Measurements from ENCODE around the gene PRRT3. TPM values are rescaled to one million over a fixed set of nuclear protein-coding genes. Genes with fewer than 3 reads are reported as not detected.

PRRT3 gene
- total RNA-seq, 1 experiment from 2014 or later: 1.6 TPM

GRCh38 chr3:9949626-9950025 lies 2.6 kb downstream of the PRRT3 start:
- CTCF ChIA-PET: no interaction called here
- BruUV-seq (replicated peaks): no TSS peak
- Mint-ChIP-seq H3K36me3 (ENCODE audit: insufficient read depth, unreplicated experiment) (peaks cover 39% of the 10 kb centered on the region), H3K4me1 (ENCODE audit: low read depth, unreplicated experiment) (peaks cover 4% of the 10 kb centered on the region), H3K9me3 (ENCODE audit: low read depth, unreplicated experiment) (no peaks in the 10 kb centered on the region), H3K4me3 (ENCODE audit: low read depth, unreplicated experiment) (no peak overlapping the region), H3K27ac (ENCODE audit: unreplicated experiment) (no peak overlapping the region), H3K27me3 (ENCODE audit: unreplicated experiment) (no peaks in the 10 kb centered on the region)
- no peak for TF ChIP-seq CTCF (IDR thresholded peaks at IDR 0.05; ENCODE audit: unreplicated experiment)
- DNase-seq: no peak
- intact Hi-C loops (cut with micrococcal nuclease; ENCODE audit: unreplicated experiment): no loop called here

GRCh38 chr3:9949115-9949514 lies 3.1 kb downstream of the PRRT3 start:
- no peak for DNase-seq
- peaks cover 39% of the 10 kb centered on the region for H3K36me3 Mint-ChIP-seq (ENCODE audit: insufficient read depth, unreplicated experiment)
- no peak overlapping the region for H3K4me3 Mint-ChIP-seq (ENCODE audit: low read depth, unreplicated experiment)
- no peaks in the 10 kb centered on the region for H3K4me1 Mint-ChIP-seq (ENCODE audit: low read depth, unreplicated experiment)
- no TSS peak for BruUV-seq (replicated peaks)
- no peaks in the 10 kb centered on the region for H3K9me3 Mint-ChIP-seq (ENCODE audit: low read depth, unreplicated experiment)
- TF ChIP-seq CTCF (IDR thresholded peaks at IDR 0.05; ENCODE audit: unreplicated experiment): no peak
- intact Hi-C loops (cut with micrococcal nuclease; ENCODE audit: unreplicated experiment): no loop called here
- CTCF ChIA-PET: no interaction called here
- H3K27ac Mint-ChIP-seq (ENCODE audit: unreplicated experiment): no peak overlapping the region
- no peaks in the 10 kb centered on the region for H3K27me3 Mint-ChIP-seq (ENCODE audit: unreplicated experiment)

- no peaks in the 10 kb centered on the region for H3K4me1 Mint-ChIP-seq (ENCODE audit: low read depth, unreplicated experiment)
- no peak for TF ChIP-seq CTCF (IDR thresholded peaks at IDR 0.05; ENCODE audit: unreplicated experiment)
- CTCF ChIA-PET: no interaction called here
- no peak overlapping the region for H3K27ac Mint-ChIP-seq (ENCODE audit: unreplicated experiment)
- intact Hi-C loops (cut with micrococcal nuclease; ENCODE audit: unreplicated experiment): no loop called here
- DNase-seq: no peak
- peaks cover 39% of the 10 kb centered on the region for H3K36me3 Mint-ChIP-seq (ENCODE audit: insufficient read depth, unreplicated experiment)
- H3K27me3 Mint-ChIP-seq (ENCODE audit: unreplicated experiment): no peaks in the 10 kb centered on the region
- H3K4me3 Mint-ChIP-seq (ENCODE audit: low read depth, unreplicated experiment): no peak overlapping the region
- BruUV-seq (replicated peaks): no TSS peak
- no peaks in the 10 kb centered on the region for H3K9me3 Mint-ChIP-seq (ENCODE audit: low read depth, unreplicated experiment)
Observed at GRCh38 chr3:9948586-9948985, 3.6 kb downstream of the PRRT3 start.

DNA sequence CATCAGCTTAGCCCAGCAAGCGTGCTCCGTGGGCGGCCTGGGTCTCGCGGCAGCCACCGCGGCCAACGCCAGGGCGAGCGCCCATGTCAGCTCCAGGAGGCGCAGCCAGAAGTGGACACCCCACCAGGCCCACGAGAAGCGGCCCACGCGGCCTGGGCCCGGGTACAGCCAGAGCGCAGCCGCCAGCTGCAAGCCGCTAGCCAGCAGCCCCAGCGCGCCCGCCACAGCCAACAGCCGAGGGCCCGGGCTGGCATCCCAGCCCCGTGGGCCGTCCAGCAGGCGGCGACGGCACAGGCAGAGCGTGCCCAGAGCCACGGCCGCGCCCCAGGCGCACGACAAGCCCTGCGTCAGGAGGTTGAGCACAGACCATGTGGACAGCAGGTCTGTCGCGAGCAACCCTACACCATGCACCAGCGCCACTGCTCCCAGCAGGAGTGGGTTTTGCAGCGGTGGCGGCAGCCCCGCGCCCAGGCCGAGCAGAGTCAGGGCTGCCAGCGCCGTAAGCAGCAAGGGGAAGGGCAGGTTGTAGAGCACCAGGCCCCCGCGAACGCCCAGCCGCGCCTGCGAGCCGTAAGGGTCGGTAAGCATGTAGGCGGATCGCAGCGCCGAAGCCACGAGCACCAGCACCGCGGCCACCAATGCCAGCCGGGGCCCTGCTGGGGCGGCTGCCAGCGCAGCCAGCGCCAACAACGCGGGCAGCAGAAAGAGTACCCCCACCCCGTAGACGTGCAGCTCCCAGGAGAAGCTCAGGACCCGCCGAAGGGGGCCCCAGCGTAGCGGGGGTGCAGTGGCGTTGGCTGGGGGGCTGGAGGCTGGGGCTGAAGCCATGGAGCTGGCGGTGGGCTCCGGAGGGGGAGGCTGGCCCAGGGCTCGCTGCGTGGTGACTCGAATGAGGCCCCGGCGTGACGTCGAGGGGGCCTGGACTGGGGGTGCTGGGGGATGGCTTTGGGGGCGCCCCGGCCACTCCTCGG lies 4.9 kb downstream of the PRRT3 start:
- Mint-ChIP-seq H3K36me3 (ENCODE audit: insufficient read depth, unreplicated experiment) (peaks cover 29% of the 10 kb centered on the region), H3K4me3 (ENCODE audit: low read depth, unreplicated experiment) (peak overlapping the region; percentile 96), H3K4me1 (ENCODE audit: low read depth, unreplicated experiment) (no peaks in the 10 kb centered on the region), H3K9me3 (ENCODE audit: low read depth, unreplicated experiment) (no peaks in the 10 kb centered on the region), H3K27ac (ENCODE audit: unreplicated experiment) (no peak overlapping the region), H3K27me3 (ENCODE audit: unreplicated experiment) (no peaks in the 10 kb centered on the region)
- DNase-seq: peak; percentile 89
- intact Hi-C loops (cut with micrococcal nuclease; ENCODE audit: unreplicated experiment): no loop called here
- BruUV-seq (replicated peaks): no TSS peak
- peak; percentile 22 for TF ChIP-seq CTCF (IDR thresholded peaks at IDR 0.05; ENCODE audit: unreplicated experiment)
- CTCF ChIA-PET: interaction anchor here (1.0 to 1.8 kb wide), 12 partner anchors 12 to 232 kb away, joined by 3 to 20 read pairs (median 6); partner anchors contain the start of genes CRELD1 and RPUSD3

All from Calu3 (cell line).